ENCODE results near the gene KCNJ16.

GRCh38 chr17:70109497-70109896 lies 34.5 kb downstream of the KCNJ16 start:
- TF ChIP-seq, protein P1, sequence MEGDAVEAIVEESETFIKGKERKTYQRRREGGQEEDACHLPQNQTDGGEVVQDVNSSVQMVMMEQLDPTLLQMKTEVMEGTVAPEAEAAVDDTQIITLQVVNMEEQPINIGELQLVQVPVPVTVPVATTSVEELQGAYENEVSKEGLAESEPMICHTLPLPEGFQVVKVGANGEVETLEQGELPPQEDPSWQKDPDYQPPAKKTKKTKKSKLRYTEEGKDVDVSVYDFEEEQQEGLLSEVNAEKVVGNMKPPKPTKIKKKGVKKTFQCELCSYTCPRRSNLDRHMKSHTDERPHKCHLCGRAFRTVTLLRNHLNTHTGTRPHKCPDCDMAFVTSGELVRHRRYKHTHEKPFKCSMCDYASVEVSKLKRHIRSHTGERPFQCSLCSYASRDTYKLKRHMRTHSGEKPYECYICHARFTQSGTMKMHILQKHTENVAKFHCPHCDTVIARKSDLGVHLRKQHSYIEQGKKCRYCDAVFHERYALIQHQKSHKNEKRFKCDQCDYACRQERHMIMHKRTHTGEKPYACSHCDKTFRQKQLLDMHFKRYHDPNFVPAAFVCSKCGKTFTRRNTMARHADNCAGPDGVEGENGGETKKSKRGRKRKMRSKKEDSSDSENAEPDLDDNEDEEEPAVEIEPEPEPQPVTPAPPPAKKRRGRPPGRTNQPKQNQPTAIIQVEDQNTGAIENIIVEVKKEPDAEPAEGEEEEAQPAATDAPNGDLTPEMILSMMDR (IDR thresholded peaks at IDR 0.05) = no peak
- no peak for TF ChIP-seq POLR2A (IDR thresholded peaks at IDR 0.05)
